GM12874 (cell line): ENCODE results near the gene LITAFD.

ENCODE experiments used
- CTCF ChIP-seq: IDR thresholded peaks from 2 replicates; pipeline ENCODE4 v1.5.1; 2011; ENCODE audit warnings: low read depth, mild to moderate bottlenecking, control low read depth, low read length, moderate library complexity; ENCODE audit not compliant: insufficient read depth

The LITAFD gene

GRCh38 chr16:8920645-8921346 is 38.6 kb downstream of the LITAFD start:
- no peak for TF ChIP-seq CTCF

GRCh38 chr16:8921347-8921984 is 39.3 kb downstream of the LITAFD start:
- TF ChIP-seq CTCF: no peak

- TF ChIP-seq CTCF: no peak
Observed at GRCh38 chr16:8923199-8923598, 41.0 kb downstream of the LITAFD start.

GRCh38 chr16:8924214-8924613 is 42.1 kb downstream of the LITAFD start:
- TF ChIP-seq CTCF: no peak

GRCh38 chr16:8925455-8925854 is 43.3 kb downstream of the LITAFD start:
- TF ChIP-seq CTCF: no peak

GRCh38 chr16:8926827-8927226 is 44.7 kb downstream of the LITAFD start:
- no peak for TF ChIP-seq CTCF

GRCh38 chr16:8928467-8928957 is 46.4 kb downstream of the LITAFD start:
- no peak for TF ChIP-seq CTCF
